HG02943 (cell line): Measurements from ENCODE around the gene PRKCA.

Source experiments
- ATAC-seq: cut with Tn5 transposase; IDR thresholded peaks from one replicate; pipeline ENCODE4 v1.9.1; 2021; ENCODE audit warnings: mild to moderate bottlenecking, low read depth, moderate library complexity; ENCODE audit not compliant: unreplicated experiment

PRKCA gene

DNA sequence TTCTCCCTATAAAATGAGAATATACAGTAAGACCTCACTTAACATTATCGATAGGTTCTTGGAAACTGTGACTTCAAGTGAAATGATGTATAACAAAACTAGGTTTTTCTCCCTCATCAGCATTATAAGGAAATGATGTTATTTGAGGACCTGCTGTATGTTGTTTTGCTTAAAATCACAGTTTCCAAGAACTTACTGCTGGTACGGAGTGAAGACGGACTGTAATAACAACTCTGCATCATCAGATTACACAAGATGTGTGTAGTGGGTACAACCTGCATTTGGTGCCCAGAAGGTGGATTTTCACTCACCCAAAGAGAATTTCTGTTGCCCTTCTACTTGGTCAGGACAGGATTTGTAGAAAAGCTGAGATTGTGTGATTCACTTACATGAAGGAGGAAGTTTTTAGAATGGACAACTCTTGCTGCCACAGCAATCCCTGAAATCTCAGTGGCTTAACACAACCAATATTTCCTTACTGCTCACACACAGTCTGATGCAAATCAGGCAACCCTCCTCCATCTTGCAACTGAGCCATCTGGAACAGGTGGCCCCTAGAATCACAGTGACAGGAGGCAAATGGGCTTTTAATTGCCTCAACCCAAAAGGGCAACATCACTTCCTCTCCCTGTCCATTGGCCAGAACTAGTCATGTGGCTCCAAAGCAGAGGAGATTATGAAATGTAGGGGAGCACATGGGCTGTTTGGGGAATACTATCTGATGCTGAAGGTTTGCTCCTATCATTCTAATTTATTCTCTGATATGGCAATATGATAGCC is 464.9 kb downstream of the PRKCA start:
- no peak for ATAC-seq

DNA sequence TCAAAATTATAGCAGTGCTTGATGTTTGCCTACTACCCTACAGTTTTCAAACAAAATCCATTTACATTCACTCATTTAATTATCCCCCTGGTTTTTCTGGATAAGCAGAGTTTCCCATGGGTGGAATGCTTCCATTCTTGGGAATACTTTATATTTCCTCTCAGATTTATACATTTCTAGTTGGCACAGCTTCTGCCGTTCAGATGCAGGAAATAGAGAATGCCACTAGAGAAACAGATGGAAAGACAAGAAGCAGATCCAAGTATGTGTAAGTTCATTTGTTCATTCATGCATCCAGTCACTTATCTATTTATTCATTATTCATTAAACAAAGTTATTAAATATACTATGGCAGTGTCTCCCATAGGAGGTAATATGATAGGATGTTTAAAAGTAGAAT is 467.5 kb downstream of the PRKCA start:
- no peak for ATAC-seq

DNA sequence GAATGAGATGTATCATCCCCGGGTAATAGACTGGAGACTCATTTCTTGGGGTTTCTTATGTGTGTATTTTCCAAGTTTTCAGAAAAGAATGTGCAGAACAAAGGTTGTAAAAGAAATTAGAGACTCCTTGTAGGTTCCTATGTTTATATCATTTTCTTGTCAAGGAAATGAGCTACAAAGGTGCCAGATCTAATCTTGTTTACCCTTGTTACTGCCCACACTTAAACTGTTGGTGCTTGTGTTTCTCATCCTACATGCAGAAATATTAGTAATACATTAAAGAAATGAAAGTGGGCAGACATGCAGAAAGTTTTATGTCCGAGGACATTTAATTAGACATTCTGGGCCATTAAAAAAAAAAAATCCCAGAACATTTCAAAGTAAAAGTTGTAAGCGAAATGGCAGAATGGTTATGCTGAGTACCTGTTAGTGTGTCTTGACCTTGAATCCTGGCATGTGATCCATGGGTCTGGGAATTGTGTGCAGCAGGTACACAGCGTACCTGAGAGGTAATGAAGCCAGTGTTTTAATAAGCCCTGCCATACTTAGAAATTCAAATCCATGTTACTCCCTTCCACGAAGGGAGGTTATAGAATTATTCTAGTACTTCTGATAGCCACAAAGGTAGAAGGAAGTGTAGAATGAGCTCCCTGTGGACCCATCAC is 469.9 kb downstream of the PRKCA start:
- no peak for ATAC-seq

DNA sequence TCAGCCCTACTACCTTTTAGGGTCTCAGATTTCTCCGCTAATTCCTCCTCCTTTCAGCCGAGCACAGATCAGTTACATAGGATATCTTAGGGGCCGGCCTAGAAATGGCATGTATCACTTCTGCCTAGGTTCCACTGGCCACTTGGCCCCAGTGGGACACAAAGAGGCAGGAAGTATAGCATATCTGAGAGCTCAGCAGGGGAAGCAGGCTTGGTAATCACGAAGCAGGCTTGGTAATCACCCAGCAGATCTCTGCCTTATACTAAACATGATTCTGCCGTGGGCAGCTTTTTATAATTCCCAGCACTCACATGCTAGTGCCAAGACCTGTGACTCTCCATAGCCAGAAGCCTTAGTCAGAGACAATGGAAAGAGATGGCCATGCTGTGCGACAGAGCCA is 472.9 kb downstream of the PRKCA start:
- no peak for ATAC-seq

DNA sequence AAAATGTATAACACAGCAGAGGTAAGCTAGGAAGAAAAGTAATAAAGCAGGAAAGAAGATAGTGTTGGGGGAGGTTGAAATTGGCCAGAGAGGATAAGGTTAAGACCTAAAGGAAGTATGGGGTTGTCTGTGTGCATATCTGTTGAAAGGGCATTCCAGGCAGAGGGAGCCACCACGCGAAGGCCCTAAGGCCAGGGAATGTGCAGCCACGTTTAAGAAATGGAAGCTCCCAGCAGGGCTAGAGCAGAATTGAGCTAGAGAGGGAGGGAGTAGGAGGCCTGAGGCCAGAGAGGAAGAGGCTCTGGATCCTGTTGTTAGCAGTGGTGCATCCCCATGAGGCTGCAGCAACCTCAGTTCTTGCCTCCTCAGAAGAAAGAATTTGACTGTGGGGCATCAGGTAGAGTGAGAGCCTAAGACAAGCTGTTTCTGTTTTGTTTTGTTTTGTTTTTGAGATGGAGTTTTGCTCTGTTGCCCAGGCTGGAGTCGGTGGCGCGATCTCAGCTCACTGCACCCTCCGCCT is 473.5 kb downstream of the PRKCA start:
- no peak for ATAC-seq

DNA sequence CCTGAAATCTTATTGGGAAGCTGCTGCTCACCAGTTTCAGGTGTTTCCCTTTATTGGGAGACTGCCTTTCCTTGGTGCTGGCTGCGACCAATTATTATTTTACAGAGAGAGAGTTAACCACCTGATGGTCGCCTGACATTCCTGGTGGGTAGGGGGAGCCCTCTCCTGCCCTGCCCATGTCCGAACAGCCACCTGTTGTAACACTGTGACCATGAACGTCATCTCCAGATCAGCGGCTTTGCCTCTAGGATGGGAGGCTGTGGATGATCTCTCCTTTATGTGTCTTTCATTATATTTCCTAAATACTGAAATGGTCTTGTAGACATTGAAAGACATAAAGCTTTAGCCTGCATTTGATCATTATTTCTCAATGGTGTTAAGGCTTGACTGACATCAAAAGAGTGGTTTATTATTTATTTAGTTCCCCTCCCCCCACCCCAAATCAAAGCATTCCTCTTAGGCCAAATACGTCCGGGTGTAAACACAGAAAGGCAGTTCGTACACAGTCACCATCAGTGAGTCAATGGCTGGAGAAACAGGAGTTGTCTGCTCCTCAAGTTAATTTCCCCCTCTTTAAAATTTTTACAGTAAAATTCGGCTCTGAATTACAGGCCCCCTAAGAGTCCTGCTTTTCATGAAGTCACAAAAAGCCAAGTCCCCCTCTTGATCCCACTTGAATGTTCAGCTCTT is 474.7 kb downstream of the PRKCA start:
- no peak for ATAC-seq

DNA sequence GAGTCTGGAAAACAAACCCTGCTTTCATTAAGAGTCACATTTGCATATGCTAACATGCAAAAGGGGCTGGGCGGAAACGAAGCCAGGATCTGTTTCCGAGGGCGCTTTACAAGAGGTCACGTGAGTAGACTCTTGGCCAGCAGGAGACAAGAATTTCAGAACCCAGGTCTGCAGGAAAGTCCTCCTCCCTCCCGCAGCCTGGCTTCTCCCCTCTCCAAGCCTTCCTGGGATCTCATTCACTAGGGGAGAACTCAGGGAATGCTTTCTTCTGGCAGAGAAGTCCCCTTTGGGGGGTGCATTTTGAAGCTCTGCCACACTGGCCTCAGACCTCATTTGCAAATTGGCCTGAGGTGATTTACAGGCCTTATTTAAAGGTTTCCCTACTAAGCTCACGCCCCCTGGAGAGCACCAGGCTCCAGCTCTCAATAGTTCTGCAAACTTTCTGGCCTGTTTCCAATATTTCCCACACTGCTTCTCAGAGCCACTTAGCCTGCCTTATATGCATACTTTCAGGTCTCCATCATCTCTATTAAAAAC is 475.3 kb downstream of the PRKCA start:
- ATAC-seq = no peak

DNA sequence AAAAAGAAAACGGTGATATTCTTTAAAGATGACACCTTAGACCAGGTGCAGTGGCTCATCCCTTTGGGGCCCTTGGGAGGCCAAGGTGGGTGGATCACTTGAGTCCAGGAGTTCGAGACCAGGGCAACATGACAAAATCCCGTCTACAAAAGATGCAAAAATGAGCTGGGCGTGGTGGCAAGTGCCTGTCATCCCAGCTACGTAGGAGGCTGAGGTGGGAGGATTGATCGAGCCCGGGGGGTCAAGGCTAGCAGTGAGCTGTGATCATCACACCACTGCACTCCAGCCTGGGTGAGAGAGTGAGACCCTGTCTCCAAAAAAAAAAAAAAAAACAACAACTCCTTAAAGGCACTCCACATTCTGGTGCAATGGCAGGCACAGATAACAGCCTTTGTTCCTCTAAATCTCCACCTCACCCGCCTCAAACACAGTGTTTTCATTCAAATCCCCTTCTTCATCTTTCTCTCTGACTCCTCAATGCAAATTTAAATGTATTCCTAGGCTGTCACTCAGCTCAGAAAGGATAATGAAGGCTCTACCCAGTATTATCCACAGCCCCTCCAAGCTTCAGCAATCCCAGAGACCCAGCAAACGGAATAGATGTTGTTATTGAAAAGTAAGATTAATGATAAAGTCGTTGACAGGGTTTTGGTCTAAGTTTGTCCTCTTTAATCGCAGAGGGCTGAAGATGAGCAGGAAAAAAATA is 476.3 kb downstream of the PRKCA start:
- no peak for ATAC-seq

DNA sequence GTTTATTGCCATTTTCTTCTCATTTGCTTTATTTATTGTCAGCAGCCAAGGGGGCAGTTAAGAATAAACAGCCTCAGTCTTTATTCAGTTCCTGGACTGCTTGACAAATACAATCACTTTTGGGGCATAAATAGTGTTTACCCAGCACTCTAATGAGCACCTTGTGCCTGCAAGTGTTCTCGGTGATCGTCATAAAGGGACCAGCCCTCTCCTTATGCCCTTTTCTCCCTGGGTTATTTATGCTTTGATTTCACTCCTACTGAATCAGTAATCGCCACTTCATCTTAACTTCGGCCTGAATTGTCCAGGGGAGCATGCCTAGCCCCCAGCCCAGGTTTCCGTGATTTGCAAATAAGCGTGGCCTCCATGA is 476.8 kb downstream of the PRKCA start:
- no peak for ATAC-seq

DNA sequence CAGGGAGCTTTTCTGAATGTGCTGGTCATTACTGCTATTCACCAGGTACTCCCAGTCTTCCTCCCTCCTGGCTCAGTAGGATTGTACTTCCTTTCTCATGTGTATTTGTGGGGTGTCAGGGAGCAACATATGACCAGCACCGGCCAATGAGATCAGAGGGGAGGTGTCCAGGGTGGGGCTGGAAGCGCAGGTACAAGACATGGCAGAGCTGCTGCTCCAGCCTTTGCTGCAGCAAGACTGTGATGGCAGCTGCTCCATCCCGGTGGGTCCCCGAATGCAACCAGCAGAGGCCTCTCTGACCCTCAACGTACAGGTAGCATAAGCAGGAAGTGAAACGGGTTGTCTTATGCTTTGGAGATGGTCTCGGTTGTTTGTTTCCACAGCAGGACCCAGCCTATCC is 478.7 kb downstream of the PRKCA start:
- no peak for ATAC-seq

DNA sequence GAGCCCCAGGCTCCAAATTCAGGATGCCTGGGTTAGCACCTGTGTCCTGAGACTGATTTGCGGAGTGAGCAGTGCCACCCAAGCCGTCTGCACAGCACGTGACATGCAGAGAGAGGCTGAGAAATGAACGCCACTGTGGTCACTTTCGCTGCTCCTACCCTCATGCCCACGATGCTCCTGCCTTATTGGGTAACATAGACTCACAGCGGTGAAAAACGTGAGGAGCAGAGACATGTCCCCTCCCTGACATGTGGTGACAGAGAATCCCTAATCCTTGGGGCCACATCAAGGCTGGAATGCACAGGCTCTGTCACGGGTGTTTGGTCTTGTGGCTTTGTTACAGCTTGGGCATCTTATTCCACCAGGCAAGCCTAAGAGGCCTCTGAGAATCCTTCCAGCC is 480.4 kb downstream of the PRKCA start:
- ATAC-seq = no peak

DNA sequence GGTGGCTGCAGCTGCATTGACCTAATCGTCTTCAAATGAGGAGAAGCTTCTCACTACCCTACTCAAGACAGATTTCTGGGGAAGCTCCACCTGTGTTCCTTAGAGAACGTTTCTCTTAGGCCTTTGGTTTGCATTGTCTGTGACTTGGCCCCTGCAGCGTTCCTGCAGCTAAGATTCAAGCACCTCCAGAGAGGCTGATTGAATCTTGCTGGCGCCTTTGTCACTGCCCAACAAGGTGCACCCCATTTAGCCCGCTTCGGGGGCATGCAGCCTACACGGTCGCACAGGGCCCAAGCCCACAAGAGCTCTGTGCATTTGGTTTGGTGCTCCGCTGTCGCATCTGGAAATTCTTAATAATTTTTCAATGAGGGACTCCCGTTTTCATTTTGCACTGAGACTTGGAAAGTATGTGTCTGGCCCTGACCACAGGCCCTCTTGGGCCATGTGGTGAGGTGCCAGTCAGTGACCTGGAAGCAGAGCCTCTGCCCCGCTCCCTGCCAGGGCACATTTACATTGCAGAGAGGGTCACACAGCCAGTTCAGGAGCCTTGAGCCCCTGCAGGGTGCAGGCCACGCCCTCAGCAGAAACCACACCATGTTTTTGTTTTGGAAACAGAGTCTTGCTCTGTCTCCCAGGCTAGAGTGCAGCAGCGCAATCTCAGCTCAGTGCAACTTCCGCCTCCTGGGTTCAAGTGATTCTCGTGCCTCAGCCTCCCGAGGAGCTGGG is 481.4 kb downstream of the PRKCA start:
- ATAC-seq = no peak

DNA sequence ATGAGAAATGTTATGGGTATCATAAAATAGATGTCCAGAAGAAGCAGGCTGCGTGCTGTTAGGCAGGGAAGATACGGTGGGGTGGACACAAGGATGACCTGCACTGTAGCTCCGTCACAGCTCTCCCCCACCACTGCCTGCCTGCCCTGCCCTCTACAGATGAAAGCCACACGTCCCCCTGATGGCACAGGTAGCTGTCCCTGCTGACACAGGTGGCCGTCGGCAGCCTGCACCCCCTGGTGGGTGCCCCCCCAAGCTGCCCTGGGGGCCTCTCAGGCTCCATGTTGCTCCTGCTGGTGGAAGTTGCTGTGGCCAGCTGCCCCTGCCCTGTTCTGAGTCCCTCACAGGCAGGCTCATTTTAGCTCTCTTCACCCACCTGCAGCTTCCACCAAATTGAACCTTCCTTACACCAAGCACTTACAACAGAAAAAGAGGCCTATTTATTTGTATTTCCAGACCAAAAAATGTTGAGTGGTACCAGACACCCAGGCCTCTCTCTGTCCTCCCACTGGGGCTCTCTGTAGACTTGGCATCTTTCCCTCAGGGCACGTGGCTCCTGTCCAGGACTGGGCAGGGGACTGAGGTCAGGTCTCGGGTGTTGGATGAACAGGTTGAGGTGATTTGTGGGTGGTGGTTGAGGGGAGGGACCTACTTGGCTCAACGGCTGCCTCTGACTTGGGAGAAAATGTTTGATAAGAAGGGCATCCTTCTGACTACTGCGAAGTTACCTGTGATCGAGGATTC is 482.4 kb downstream of the PRKCA start:
- ATAC-seq = no peak

DNA sequence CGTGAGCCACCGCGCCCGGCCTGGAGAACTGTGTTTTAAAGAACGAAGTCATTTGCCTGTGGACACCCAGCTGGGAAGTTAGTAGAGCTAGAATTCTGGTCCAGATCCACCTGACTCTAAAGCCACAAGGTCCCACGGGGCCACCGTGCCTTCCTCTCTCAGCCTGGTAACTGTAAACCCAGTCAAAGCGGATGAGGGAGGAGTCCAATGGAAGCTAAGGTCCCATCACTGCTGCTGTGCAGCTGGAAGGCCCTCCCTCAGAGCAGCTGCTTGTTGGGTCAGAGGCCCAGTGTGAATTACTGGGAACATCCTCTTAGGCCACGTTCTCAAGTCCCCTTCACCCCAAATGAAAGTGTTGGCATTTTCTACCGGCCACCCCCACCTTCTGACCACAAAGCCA is 483.7 kb downstream of the PRKCA start:
- no peak for ATAC-seq

DNA sequence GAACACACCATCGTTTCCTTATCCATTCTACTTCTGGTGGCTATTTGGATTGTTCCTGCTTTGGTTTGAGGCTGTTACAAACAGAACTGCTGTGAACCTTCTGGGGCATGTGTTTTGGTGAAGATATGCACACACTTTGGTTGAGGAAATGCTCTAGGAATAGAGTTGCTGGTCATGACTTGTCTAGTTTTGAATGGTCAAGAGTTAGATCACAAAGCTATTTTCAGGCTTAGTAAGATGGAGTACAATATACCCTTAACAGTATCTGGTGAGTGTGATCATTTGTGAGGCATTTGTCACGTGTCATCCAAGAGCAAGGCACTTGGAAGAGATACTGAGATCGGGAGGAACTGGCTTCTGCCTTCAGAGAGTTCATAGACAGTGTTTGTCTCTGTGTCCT is 485.5 kb downstream of the PRKCA start:
- ATAC-seq = no peak

DNA sequence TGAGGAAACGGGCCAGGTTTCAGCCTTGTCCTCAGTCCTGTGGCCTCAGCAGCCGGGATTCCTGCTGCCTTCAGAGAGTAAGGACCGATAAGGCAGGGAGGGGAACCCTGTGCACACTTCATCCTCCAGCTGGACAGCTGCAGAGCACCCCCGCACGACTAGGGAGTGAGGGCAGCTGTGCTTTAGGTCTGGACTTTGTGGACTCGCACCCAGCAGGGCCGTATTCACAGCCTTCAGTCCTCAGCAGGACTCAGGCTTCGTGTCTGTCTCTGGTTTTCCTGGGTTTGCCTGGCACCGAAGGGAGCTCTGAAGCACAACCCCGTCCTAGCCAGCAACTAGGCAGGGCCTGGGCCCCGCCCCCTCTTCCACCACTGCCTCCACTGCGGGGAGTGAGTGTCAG is 486.7 kb downstream of the PRKCA start:
- ATAC-seq = no peak

DNA sequence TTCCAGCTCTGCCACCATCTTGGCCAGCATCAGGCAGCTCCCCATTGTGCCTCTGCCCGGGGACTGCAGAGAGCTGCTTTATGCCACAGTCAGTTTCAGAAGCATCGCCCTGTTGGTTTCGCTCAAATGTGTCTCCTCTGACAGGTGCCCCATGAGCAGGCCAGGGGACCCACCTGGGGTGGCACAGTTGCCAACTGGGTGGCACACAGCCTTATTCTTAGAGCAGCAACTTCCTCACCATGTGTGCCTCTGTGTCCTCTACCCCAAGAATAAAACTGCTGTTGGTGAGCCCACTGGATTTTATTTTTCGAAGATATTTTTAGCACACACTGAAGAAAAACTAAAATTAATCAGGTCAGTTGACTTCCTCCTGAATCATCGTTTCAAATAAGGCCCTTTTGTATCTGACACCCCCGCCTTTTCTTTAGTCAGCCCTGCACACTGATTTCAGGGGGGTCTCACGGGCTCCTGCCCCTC is 487.6 kb downstream of the PRKCA start:
- ATAC-seq = no peak

DNA sequence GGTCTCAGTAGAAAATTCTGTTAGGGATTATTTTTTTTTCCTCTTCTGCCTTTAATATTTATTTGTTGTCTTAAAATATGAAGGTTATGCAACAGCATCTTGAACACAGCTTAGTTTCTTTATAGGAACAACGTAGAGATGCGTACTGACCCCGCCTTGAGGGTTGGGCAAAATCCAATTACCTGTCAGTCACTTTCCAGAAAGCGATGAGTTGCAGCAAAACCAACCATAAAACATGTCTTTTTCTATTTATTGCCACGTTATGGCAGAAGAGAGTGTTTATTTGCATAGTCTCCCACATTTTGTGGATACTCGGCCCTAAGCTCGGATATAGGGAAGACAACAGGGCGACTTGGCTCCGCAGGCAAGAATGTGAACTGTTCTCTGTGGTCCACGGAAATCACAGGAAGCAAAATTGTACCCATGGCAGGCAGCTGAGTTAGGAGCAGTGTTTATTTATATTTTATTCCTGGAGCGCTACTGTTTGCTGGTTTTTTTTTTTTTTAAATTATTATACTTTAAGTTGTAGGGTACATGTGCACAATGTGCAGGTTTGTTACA is 488.2 kb downstream of the PRKCA start:
- no peak for ATAC-seq

DNA sequence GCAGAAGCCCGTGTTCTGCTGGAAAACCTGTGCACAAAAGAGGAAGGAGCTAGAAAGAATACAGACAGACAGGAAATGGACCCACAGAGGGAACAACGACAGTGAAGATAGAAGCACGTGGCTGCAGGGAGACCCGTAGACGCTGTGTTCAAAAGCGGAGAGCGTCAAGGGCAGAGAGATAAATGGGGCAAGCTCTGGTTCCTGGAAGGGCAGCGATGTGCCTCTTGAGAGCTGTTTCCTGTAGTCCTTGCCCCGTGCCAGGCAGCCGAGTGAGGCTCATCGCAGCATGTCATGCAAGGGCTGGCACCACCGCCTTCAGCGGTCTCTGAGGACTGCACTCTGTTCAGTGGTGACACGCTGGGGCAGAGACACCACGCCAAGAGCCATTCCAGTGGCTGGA is 488.9 kb downstream of the PRKCA start:
- no peak for ATAC-seq
